ENCODE results near the gene SMAD3.
"Not testable (repeated sequence)": the region's sequence is repeated elsewhere in the genome, so short reads cannot be mapped to it uniquely, and the experiment has no call there.

Gene SMAD3

DNA sequence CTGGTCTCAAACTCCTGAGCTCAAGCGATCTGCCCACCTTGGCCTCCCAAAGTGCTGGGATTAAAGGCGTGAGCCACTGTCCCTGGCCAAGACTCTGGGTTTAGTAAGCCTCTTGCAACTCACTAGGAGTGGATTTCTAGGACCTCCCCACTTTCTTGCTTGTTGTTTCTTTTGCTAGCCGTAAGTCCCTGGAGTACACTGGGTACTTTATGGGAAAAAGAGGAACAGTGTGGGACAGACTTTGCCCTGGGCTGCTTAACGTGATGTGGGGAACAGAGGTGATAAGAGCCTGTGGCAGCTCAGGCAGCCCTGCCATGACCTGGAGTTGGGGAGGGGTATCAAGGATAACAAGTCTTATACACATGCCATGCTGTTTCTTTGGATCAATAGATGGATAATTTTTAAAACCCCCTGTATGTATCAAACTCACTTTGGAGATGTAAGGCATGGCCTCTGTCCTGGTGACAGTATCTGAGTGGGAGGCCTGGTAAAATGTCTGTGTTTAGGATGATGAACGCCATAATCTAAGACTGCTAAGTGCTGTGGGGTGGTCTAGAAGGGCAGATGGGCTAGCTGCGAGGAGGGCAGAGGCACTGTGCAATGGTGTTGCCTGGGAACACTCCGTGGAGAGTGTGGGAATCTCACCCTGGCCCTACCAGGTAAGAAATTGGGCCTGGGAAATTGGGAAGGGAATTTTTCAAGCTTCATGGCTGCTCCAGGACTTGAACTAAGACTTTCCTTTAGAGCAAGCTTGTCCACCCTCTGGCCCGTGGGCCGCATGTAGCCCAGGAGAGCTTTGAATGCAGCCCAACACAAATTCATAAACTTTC, 54.8 kb downstream of the SMAD3 start:
- Histone ChIP-seq H3K9ac (ENCODE audit: low read depth, low read length) (no peak overlapping the region), H3K4me1 (ENCODE audit: insufficient read depth, low read length) (peaks cover 25% of the 10 kb centered on the region; the same call in 1 of the 2 replicates), H3K36me3 (ENCODE audit: insufficient read depth, low read length) (no peaks in the 10 kb centered on the region)

DNA sequence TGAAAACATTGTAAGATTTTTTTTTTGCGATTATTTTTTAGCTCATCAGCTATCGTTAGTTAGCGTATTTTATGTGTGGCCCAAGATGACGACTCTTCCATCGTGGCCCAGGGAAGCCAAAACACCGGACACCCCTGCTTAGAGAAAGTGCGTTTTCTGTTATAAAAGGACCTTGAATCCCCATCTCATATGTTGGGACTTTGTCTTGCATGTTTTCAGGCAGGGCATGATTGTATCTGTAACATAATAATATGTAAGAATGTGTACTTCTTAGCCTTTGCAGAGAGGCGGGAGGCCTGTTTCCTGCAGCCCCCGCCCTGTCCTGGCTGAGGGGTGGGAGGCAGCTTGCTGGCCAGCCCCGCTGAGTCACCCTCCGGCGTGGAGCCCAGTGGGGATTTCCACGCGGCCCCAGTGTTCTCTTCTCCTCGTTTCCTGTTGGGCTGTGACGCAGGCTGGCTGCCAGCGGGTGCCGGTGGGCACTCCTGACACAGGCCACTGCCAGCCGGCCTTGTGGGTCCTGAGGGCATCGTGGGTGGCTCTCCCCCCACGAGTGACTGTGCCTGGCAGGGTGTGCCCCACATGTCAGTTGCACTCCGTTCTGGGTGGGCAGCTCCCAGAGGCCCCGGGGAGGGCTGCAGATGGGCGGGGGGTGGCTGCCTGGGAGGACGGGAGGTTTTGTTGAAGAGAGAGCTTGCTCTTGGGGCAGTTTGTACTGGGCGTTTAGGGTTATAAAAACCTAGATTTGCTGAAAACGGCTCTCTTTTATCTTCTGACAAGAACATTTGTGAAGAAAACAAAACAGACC, 55.6 kb downstream of the SMAD3 start:
- peaks cover 28% of the 10 kb centered on the region; the same call in 1 of the 2 replicates for H3K4me1 ChIP-seq (ENCODE audit: insufficient read depth, low read length)
- no peaks in the 10 kb centered on the region for H3K36me3 ChIP-seq (ENCODE audit: insufficient read depth, low read length)
- no peak overlapping the region for H3K9ac ChIP-seq (ENCODE audit: low read depth, low read length)
- no peaks in the 10 kb centered on the region for H3K9me3 ChIP-seq (ENCODE audit: control insufficient read depth, insufficient read depth, low read length)

More for the DNA sequence above, 54.8 kb downstream of the SMAD3 start:
- no peaks in the 10 kb centered on the region for H3K9me3 ChIP-seq (ENCODE audit: control insufficient read depth, insufficient read depth, low read length)

GRCh38 chr15:67121644-67122605, 56.5 kb downstream of the SMAD3 start:
- H3K36me3 ChIP-seq (ENCODE audit: insufficient read depth, low read length): no peaks in the 10 kb centered on the region
- H3K9ac ChIP-seq (ENCODE audit: low read depth, low read length): no peak overlapping the region
- peaks cover 28% of the 10 kb centered on the region; the same call in 1 of the 2 replicates for H3K4me1 ChIP-seq (ENCODE audit: insufficient read depth, low read length)
- H3K9me3 ChIP-seq (ENCODE audit: control insufficient read depth, insufficient read depth, low read length): no peaks in the 10 kb centered on the region

DNA sequence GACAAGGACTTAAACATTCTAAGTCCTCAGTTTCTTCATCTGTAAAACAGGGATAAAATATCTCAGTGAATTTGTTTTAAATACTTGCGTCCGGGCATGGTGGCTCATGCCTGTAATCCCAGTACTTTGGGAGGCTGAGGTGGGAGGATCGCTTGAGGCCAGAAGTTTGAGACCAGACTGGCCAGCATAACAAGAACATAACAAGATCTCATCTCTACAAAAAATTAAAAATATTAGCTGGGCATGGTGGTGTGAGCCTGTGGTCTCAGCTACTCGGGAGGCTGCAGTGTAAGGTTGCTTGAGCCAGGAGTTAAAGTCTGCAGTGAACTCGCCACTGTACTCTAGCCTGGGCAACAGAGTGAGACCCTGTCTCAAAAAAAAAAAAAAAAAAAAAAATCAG, 57.4 kb downstream of the SMAD3 start:
- not testable (repeated sequence) for H3K36me3 ChIP-seq (ENCODE audit: insufficient read depth, low read length); H3K9me3 ChIP-seq (ENCODE audit: control insufficient read depth, insufficient read depth, low read length); H3K9ac ChIP-seq (ENCODE audit: low read depth, low read length)
- H3K4me1 ChIP-seq (ENCODE audit: insufficient read depth, low read length): peaks cover 25% of the 10 kb centered on the region; the same call in 1 of the 2 replicates

DNA sequence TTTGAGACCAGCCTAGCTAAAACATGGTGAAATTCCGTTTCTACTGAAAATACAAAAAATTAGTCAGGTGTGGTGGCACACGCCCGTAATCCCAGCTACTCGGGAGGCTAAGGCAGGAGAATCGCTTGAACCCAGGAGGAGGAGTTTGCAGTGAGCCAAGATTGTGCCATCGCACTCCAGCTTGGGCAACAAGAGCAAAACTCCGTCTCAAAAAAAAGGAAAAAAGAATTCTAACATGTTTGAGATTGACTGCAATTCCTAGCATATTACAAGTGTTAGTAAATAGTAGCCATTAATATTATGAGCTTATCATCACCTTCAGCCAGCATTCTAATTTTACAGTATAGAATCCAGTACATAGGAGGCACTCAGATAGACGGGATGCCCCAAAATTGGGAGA, 57.9 kb downstream of the SMAD3 start:
- peaks cover 25% of the 10 kb centered on the region; the same call in 1 of the 2 replicates for H3K4me1 ChIP-seq (ENCODE audit: insufficient read depth, low read length)
- not testable (repeated sequence) for H3K36me3 ChIP-seq (ENCODE audit: insufficient read depth, low read length); H3K9ac ChIP-seq (ENCODE audit: low read depth, low read length); H3K9me3 ChIP-seq (ENCODE audit: control insufficient read depth, insufficient read depth, low read length)

GRCh38 chr15:67124111-67124510, 58.7 kb downstream of the SMAD3 start:
- no peaks in the 10 kb centered on the region for H3K36me3 ChIP-seq (ENCODE audit: insufficient read depth, low read length)
- H3K4me1 ChIP-seq (ENCODE audit: insufficient read depth, low read length): peaks cover 19% of the 10 kb centered on the region; the same call in 1 of the 2 replicates

GRCh38 chr15:67124911-67125588, 59.6 kb downstream of the SMAD3 start:
- Histone ChIP-seq H3K4me1 (ENCODE audit: insufficient read depth, low read length) (peaks cover 19% of the 10 kb centered on the region; the same call in 1 of the 2 replicates), H3K36me3 (ENCODE audit: insufficient read depth, low read length) (no peaks in the 10 kb centered on the region), H3K9ac (ENCODE audit: low read depth, low read length) (no peak overlapping the region), H3K9me3 (ENCODE audit: control insufficient read depth, insufficient read depth, low read length) (no peaks in the 10 kb centered on the region)

More at GRCh38 chr15:67124111-67124510, 58.7 kb downstream of the SMAD3 start:
- Histone ChIP-seq H3K9me3 (ENCODE audit: control insufficient read depth, insufficient read depth, low read length) (no peaks in the 10 kb centered on the region), H3K9ac (ENCODE audit: low read depth, low read length) (no peak overlapping the region)

DNA sequence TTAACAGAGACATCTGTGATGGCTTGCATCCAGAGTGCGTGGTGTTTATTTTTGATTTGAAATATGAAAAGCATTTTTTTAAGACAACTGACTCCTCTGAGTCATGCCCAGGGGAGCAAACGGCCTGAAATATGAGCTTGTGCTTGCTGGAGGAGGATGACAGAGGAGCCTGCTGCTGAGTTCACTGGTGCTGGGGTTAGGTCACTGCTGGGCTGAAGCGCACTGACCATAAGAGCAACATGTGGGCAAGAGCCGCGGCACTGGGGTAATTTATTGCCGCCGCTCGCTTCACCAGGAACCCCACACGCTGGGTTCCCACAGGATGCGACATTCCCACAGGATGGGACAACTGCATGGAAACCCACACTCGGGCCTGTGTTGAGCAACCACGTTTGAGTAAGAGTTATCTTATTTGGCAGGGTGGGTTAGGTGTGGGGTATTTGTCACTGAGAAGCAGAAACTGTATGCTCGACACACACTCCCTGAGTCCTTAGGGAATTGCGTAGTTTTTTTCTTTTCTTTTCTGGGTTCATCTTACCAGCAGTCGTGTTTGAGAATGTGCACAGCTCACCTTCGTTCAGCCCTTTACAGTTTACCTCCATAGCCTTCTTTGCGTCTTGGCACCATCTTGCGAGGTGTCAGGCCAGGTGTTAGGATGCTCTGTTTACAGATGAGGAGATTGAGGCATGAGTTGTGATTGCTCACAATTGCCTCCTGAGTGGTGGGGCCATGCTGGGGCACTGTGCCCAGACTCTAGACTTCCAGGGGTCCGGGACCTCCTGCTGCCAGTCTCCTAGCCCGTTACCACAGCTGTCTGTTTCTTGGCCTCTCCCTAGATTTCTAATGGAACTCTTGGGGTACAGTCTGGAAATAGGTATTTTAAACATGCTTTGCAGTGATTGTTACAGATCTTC, 60.4 kb downstream of the SMAD3 start:
- no peaks in the 10 kb centered on the region for H3K36me3 ChIP-seq (ENCODE audit: insufficient read depth, low read length)
- H3K4me1 ChIP-seq (ENCODE audit: insufficient read depth, low read length): peaks cover 20% of the 10 kb centered on the region; the same call in 1 of the 2 replicates
- no peak overlapping the region for H3K9ac ChIP-seq (ENCODE audit: low read depth, low read length)
- no peaks in the 10 kb centered on the region for H3K9me3 ChIP-seq (ENCODE audit: control insufficient read depth, insufficient read depth, low read length)

DNA sequence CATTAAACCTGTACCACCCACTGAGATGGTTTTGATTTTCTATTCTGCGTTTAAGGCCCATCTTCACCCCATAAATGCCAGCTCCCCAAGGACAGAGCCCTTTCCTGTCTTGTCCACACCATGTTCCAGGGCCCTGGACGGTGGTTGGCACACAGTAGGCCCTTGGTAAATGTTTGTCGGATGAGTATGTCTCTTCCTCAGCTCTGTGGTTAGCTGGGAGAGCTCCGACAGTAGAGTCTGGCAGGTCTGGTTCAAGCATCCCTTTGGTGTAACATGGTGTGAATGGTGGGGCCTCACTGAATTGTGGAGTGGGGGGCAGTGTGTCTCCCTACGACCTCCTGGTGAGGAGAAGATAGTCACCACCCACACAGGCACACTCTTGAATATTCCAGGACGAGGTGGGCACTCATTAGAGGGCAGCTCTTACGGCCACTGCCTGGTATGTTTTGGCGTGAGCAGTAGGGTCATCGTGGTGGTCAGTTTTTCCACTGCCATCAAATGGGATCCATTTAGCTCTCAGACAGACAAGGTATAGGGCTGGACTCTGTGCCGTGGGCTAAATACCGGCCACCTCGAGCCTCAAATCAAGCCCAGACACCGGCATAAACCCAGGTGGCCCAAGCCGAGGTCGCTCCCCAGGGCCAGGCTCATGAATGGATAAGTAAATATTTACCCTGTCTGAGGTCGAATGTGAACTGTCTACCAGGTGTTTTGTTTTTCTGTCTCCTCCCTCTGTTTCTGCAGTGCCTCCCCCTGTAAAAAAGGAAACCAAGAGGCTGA, 61.3 kb downstream of the SMAD3 start:
- peaks cover 19% of the 10 kb centered on the region for H3K4me1 ChIP-seq (ENCODE audit: insufficient read depth, low read length)
- H3K9ac ChIP-seq (ENCODE audit: low read depth, low read length): no peak overlapping the region
- no peaks in the 10 kb centered on the region for H3K9me3 ChIP-seq (ENCODE audit: control insufficient read depth, insufficient read depth, low read length)
- H3K36me3 ChIP-seq (ENCODE audit: insufficient read depth, low read length): no peaks in the 10 kb centered on the region

DNA sequence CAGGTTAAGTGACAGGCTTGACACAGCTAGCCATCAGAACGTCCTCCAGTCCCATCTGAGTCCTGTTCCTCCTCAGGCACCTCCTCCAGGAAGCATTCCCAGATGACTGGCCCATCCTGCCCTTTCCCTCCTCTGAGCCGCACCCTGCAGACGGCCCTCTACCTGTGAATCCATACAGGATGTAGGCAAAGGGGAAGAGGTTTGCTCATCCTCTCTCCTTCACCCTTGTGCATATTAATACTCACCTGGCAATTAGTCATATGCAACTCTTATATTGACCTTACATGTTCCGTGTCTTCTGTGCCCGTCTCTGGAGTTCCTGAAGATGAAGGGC, 61.9 kb downstream of the SMAD3 start:
- Histone ChIP-seq H3K9me3 (ENCODE audit: control insufficient read depth, insufficient read depth, low read length) (no peaks in the 10 kb centered on the region), H3K4me1 (ENCODE audit: insufficient read depth, low read length) (peaks cover 19% of the 10 kb centered on the region), H3K9ac (ENCODE audit: low read depth, low read length) (no peak overlapping the region), H3K36me3 (ENCODE audit: insufficient read depth, low read length) (no peaks in the 10 kb centered on the region)

DNA sequence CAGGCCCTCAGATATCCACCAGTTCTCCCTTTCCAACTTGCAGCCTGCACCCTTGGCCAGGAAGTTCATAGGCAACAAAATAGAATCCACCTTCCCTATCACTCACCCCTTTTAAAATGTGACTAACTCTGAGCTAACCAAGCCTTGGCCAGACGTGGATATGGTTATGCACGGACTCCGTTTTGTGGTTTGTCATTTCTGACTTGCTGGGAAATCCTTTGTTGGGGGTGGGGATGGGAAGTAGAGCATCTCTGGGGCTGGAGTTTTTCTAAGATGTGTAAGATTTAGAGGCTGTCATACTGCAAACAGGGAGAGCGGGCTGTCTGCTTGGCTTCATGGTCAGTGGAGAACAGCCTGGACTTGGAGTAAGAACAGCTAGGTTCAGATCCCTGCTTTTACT, 62.6 kb downstream of the SMAD3 start:
- peaks cover 23% of the 10 kb centered on the region for H3K4me1 ChIP-seq (ENCODE audit: insufficient read depth, low read length)
- no peaks in the 10 kb centered on the region for H3K36me3 ChIP-seq (ENCODE audit: insufficient read depth, low read length)
- H3K9ac ChIP-seq (ENCODE audit: low read depth, low read length): no peak overlapping the region
- no peaks in the 10 kb centered on the region for H3K9me3 ChIP-seq (ENCODE audit: control insufficient read depth, insufficient read depth, low read length)

- H3K9ac ChIP-seq (ENCODE audit: low read depth, low read length): no peak overlapping the region
- no peaks in the 10 kb centered on the region for H3K36me3 ChIP-seq (ENCODE audit: insufficient read depth, low read length)
- H3K4me1 ChIP-seq (ENCODE audit: insufficient read depth, low read length): peaks cover 40% of the 10 kb centered on the region
- no peaks in the 10 kb centered on the region for H3K9me3 ChIP-seq (ENCODE audit: control insufficient read depth, insufficient read depth, low read length)
These were observed 64.8 kb downstream of the SMAD3 start for GRCh38 chr15:67130166-67130565.
